DMS53 treated with DMSO at 0.1 percent for 48 hours (cell line): ENCODE data around the gene STRA8.

Experiments used
- DNase-seq: peaks from one replicate; lab custom pipeline; 2025; ENCODE audit not compliant: unreplicated experiment; lab: John Stamatoyannopoulos, UW

The STRA8 gene, protein sequence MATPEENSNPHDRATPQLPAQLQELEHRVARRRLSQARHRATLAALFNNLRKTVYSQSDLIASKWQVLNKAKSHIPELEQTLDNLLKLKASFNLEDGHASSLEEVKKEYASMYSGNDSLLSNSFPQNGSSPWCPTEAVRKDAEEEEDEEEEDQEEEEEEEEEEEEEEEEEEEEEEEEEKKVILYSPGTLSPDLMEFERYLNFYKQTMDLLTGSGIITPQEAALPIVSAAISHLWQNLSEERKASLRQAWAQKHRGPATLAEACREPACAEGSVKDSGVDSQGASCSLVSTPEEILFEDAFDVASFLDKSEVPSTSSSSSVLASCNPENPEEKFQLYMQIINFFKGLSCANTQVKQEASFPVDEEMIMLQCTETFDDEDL

DNA sequence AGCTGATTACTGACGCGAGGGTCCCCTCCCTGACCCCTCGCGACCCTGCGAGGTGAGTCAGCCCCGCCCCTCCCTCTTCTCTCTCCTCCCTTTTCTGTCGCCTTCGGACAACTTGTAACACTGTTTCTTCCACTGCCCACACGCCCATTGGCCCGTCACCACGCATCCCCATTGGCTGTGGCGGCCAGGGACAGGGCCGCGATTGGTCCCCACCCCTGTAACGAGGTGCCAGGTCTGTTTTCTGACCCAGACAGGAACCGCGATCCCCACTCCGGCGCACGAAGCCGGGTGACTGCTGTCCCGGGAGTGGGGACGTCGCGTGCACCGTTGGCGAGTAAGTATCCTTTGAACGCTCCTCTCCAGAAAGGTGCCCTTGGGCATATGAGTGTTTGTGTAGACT lies at the start of gene STRA8:
STRA8 (plus strand) TSS at position 269 of the 400 bp plus-strand sequence. CDS start 6,687 bp downstream, outside the sequence.
- no peak for DNase-seq

GRCh38 chr7:135184254-135184841 lies 49.3 kb upstream of the STRA8 start:
- no peak for DNase-seq

GRCh38 chr7:135185471-135186260 lies 48.0 kb upstream of the STRA8 start:
- DNase-seq: no peak

- no peak for DNase-seq
These were observed 47.4 kb upstream of the STRA8 start for GRCh38 chr7:135186261-135186540.

- DNase-seq: no peak
These were observed 46.8 kb upstream of the STRA8 start for GRCh38 chr7:135186841-135187253.

GRCh38 chr7:135188298-135188984 lies 45.2 kb upstream of the STRA8 start:
- no peak for DNase-seq

DNA sequence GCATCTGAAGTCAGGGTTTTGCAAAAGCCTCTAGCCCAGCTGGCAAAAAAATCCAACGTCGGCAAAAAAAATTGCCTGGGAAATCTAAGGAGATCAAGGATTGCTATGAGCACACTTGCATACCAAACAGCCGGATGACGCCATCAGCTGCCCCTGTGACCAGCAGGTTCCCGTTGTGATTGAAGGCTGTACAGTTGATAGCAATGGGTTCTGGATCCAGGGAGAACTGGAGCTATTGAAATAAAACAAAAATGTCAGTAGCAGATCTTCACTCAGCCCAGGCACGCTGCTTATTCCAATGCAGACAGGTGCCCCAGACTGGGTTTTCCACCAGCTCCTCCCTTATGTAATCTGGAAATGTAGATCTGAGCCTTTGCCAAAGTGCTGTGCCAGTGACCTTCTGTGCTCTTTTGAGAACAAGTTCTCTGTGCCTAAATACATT lies 44.4 kb upstream of the STRA8 start:
- DNase-seq: no peak

DNA sequence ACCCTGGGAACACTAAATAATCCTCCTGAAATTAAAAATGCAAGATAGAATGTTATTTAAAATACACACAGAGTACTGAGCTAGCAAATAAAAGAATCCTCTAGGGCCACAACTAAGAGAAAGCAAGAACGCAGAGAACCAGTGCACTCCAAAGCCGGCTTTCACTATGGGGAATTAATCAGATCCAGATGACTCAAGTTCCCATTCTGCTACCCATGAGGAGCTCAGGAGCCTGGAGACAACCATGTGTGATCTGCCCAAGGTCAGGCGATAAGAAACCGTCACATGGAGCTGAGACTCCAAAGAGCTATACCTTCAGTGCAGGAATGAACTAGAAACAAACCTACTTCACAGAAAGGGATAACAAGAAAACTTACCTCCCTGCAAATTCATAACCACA lies 43.7 kb upstream of the STRA8 start:
- no peak for DNase-seq

- no peak for DNase-seq
These were observed 42.9 kb upstream of the STRA8 start for GRCh38 chr7:135190703-135191102.

DNA sequence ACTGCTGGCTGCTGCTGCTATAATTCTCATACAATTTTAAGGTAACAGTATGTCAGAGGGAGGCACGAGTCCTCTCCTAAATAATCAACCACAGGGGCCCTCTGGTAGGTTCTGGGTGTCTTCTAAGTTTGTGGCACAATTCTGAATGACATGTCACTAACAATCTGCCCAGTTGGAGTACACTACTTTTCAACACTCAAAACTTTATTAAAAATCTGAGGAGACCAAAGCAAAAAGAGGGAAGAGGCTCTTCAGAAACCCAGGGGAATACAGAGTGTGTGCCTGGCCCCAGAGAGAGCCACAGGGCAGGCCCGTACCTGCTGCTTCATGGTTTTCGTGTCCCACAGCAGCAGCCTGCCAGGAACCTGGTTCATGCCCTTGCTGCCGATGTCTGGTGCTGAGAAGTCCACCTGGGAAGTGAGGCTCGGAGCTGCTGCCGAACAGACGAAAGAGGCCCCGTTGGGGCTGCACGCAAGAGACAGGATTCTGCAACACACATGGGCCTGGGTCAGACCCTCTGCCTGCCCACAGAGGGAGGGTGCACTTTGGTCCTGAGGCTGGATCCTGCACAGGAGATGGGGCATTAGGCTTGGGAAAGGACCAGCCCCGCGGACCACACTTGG lies 40.6 kb upstream of the STRA8 start:
- no peak for DNase-seq

- no peak for DNase-seq
These were observed 40.0 kb upstream of the STRA8 start for GRCh38 chr7:135193615-135194081.

- no peak for DNase-seq
These were observed 39.0 kb upstream of the STRA8 start for GRCh38 chr7:135194494-135195095.

DNA sequence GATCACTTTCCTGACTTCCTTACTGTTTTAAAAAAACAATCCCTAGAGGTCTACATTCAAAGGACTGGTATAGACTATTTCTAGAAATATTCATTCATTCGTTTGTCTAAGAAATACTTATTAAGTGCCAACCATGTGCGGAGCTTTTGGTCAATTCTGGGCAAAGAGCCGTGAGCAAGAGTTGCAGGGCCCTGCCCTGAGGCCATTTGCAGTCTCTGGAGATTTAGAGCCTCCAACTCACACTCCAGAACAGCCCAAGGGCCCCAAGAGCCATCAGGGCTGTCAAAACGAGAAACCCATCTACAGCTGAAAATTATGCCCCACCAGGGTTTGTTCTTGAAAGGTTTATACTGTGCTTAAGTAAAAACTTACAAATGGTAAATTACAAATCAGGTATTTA lies 38.5 kb upstream of the STRA8 start:
- DNase-seq: no peak

- DNase-seq: no peak
These were observed 37.5 kb upstream of the STRA8 start for GRCh38 chr7:135195968-135196629.

GRCh38 chr7:135197343-135197742 lies 36.3 kb upstream of the STRA8 start:
- DNase-seq: no peak

- no peak for DNase-seq
These were observed 35.6 kb upstream of the STRA8 start for GRCh38 chr7:135197906-135198655.

DNA sequence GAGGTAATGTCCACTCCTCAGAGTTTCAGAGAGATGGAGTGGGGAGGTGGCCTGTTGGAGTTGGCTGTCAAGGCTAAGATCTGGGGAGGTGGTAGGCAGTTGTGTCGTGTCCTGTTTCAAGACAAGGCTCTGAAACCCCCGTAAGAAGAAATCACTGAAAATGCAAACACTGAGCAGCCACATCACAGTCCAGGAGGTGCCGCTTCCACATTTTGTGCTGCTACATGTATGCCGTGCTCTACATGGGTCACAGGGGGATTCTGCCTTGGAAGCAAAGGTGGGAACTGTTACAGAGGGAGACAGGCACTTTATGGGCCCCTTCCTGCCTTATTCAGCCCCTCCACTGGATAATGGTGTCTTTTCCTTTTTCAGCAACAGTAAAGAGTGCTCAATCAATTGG lies 34.2 kb upstream of the STRA8 start:
- no peak for DNase-seq

DNA sequence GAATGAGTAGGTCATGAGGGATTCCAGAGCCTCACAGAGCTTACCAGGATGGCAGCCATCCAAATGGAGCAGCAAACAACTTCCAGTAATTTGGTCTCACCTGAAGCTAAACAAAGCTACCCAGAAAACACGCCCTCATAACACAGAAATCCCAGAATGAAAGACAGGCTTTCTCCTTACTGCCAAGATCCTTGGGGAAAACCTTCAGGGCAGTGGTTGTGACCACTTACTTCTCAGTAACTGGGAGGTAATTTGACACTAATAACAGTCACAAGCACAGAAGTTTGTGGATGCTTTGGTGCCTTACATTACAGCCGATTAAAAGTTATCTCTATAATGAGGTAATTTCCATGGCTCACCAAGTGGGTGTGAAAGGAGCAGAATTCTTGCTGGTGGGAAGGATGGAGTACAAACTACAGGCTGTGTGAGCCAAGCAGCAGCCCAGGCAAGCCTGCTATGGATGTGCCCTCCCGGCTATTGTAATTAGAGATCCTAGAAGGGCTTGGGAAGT lies 32.8 kb upstream of the STRA8 start:
- no peak for DNase-seq

DNA sequence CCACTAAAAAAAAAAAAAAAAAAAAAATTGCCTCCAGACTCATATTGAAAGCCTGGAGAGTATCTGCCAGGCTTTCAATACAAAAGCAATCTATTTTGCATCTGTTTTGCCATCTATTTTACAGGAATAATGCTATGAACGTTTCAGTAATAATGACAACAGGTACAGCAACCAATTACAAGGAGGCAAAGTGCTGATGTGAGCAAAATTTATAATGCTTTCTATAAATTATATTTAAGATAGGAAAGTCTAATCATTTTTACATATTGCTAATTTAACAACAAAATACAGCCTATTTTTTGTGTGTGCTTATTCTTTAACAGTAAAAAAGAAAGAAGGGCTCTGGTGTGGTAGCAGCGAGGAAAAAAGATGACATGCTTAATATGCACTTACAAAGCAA lies 32.3 kb upstream of the STRA8 start:
- no peak for DNase-seq
